GM21423 (cell line): ENCODE measurements around the gene FTCD.
"Not testable (repeated sequence)": the region's sequence is repeated elsewhere in the genome, so short reads cannot be mapped to it uniquely, and the experiment has no call there.

Experiments
- ATAC-seq: cut with Tn5 transposase; IDR thresholded peaks from one replicate; pipeline ENCODE4 v1.9.1; 2021; ENCODE audit warnings: mild to moderate bottlenecking, moderate library complexity; ENCODE audit not compliant: unreplicated experiment

Gene FTCD

GRCh38 chr21:46154155-46154954, 1.0 kb downstream of the FTCD start:
- ATAC-seq = no peak

- no peak for ATAC-seq
Measured at GRCh38 chr21:46153247-46154154, 1.9 kb downstream of the FTCD start.

- ATAC-seq = no peak
Measured at GRCh38 chr21:46152927-46153246, 2.5 kb downstream of the FTCD start.

DNA sequence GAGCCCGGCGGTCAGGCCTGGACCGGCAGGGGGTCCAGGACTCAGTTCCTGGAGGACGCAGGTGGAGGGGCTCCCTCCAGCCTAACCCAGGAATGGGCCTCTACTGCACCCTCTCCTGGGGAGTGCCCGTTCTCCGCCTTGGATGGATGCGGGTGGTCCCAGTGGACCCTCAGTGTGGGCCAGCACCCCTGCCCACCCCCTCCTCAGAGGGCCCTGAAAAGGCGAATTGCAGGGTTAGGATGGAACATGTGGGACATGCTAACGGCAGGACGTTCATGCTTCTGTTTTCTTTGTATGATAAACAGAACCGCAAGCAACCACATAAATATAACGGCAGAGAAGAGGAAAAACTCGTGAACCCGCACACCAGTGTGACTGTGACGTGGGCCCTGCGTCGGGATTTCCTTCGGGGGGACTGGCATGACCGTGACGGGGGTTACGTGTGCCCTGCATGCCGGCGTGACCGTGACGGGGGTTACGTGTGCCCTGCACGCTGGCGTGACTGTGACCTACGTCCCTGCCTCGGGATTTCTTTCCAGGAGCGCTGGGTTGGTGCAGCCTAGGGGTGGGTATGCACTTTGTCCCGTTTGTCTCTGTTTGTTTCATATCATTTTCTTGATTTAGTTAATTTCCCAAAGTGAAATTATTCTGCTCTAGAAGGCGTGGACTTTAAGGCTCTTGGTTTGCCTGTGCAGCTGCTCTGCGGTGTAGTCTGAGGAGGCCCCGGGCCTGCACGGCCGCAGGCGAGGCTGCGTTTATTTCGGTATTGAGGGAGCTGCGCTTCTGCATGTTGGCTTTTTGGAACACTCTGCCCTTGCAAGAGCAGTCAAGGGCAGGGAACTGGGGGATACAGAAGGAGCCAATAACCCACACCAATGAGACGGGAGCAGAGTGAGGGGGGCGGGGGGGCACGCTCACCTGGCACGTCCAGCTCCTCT, 3.1 kb downstream of the FTCD start:
- no peak for ATAC-seq

DNA sequence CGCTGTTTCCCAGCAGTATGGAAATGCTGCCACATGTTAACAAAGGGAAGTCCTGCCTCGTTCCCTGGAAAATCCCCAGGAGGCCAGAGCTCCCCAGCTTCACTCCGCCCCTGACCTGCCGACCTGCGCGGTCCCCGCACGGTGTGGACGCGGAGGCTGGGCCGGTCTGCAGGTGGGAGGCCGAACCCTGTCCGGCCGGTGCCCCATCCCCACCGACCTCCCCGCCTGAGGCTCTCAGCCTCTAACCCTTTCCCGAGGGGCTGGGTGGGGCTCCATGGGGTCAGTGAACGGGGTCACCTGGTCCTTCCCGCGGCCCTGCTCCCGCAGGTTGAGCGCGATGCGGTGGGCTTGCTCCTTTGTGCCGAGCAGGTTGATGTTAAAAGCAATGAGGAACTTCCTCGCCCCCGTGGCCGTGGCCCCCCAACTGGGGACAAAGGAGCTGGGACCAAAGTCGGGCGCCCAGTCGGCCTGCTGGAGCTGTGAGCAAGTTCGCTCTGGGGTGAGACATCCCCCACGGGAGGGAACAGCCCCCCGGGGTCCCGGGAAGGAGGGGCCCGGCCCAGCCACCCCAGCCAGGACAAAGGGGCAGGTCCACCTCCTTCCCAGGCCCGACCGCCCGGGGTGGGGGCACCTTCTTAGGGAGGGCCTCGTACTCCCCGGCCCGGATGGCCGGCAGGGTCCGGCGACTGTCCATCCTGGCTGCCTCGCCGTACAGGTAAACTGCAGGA, 4.0 kb downstream of the FTCD start:
- no peak for ATAC-seq

DNA sequence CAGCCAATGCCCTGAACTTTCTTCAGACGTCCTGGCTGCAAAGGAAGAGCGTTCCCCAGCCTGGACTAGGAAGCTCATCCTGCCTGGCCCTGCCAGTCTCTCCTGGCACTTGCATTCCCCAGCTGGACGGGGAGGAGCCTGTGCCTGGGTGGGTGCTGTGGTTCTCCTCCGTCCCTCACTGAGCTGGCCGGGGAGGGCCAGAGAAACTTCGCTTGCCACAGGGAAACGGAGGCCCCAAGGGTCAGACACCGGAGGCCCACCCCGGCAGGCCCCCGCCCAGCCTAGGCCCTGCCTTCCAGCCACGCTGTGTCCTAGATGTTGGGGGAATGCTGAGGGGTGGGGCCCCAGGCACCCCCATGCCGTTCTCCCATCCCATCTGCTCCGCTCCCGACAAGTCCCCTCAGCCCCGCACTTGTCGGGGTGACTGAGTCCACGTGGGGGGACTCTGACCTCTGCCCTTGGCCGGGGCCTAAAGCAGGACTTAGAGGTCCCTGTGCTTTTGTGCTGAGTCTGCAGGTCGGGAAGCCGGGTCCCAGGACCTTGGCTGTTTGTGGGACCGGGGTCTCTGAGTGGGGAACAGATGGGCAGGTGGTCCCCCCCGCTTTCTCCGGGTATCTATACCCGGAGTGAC, 4.8 kb downstream of the FTCD start:
- no peak for ATAC-seq

DNA sequence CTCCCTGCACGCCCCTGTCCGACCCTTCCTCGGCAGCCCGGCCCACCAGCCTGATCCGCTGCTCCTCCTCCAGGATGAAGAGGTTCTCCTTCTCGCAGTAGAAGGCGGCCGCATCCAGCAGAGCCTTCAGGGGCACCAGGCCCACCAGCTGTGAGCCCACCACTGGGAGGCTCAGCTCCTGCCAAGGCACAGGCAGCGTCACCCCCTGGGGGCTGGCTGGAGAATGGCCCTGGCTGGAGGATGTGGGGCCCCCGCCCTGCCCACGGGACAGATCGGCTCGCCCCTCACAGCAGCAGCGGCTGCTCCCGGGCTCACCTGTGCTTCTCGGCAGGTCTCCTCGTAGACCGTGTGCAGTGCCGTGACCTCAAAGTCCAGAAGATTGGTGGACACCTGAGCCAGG, 5.3 kb downstream of the FTCD start:
- no peak for ATAC-seq

- no peak for ATAC-seq
Measured at GRCh38 chr21:46149205-46149901, 6.0 kb downstream of the FTCD start.

DNA sequence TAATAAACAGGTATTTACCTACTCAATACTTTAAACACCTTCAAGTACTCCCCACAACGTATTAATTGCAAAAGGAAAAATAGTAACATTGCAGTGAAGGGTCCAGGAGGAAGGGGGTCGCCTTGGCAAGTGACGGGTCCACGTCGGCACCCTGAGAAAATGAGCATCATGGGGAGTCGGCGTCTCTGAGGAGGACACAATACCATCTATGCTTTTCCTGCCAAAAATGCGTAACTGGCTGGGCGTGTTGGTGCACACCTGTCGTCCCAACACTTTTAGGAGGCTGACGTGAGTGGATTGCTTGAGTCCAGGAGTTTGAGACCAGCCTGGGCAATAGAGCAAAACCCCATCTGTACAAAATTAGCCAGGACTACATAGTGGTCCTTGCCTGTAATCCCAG, 7.3 kb downstream of the FTCD start:
- ATAC-seq = no peak

DNA sequence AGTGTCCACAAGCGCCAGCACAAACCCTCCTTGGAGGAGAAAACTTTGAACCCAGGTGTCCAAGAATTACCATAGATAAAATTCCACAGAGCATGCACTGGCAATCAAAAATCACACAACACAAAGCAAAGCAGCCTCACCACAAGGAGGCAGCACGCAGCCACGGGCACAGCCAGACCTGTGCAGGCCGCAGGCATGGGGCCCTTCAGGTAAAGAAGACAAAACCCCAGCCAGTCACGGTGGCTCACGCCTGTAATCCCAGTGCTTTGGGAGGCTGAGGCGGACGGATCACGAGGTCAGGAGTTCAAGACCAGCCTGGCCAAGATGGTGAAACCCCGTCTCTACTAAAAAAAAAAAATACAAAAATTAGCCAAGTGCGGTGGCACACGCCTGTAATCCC, 8.0 kb downstream of the FTCD start:
- ATAC-seq = not testable (repeated sequence)

DNA sequence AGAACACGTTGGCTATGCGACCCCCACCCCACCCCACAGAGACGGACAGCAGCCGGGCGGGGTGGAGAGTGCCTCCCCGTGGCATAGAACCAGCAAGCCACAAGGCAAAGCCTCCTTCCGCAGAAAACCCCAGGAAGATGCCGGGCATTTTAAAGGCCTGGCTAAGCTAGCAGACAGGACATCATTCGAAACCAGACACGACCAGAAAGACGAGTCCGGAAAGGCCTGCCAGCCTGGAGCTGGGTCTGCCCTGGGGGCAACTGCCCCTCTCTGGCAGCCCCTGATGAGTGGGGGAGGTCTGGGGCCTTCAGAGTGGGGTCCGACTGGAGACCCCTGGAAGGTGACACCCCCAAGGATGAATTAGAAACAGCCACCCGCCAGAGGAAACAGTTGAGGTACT, 8.5 kb downstream of the FTCD start:
- no peak for ATAC-seq

DNA sequence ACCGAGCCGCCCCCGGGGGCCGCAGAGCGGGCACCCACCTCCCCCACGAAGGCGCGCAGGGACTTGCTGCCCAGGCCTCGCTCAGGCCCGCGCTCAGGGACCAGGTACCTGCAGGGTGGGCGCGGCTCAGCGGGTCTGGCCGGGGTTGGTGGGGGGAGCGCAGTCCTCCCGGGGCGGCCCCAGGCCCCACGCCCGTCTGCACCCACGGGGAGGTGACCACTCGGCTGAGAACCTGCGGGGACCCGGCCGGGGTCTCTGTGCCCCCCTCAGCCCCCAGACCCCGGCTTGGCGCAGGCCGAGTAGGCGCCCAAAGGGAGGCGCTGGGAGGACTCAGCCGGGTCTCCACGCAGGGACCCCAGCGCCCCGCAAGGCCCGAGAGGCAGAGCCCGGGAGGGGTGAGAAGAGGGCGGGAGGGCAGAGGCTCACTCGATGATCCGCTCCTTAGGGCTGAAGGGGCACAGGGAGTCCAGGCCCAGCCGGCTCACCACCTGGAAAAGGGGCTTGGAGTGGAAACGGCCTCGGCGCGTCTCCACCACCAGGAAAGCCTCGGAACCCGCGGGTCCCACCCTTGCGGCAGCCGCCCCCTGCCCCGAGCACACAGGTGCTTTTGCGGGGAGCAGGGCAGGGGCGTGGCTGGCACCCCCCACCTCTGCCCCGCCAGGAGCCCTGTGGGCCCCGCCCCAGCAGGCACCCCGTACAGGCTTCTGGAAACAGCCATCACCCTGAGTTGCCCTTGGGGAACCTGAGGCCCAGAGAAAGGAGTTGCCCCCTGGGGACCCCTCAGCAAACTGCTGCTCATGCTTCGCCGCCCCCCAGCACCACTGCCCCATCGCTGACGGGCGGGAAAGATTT, 9.3 kb downstream of the FTCD start:
- no peak for ATAC-seq

- ATAC-seq = no peak
Measured at GRCh38 chr21:46145159-46145839, 10.1 kb downstream of the FTCD start.

DNA sequence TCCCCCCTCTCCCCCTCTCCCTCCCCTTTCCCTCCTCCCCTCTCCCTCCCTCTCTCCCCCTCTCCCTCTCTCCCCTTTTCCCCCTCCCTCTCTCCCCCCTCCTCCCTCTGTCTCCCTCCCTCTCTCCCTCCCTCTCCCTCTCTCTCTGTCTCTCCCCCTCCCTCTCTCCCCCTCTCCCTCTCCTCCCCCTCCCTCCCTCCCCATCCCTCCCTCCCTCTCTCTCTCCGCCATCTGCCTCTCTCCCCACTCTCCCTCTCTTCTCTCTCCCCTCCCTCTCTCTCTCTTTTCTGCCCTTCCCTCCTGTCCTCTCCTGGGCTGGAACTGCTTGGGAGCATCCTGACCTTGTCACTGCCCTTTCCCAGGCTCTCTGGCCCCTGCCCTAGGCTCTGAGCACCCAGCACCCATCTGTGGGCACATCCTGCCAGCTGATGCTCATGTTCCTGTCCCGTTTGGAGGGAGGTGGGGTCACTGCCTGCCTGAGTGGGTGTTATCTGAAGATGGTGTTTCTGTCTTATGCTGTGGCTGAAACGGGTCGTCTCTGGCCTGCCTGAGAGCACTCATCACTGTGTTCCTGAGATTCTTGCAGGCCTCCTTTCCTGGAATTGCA, 10.8 kb downstream of the FTCD start:
- ATAC-seq = no peak

DNA sequence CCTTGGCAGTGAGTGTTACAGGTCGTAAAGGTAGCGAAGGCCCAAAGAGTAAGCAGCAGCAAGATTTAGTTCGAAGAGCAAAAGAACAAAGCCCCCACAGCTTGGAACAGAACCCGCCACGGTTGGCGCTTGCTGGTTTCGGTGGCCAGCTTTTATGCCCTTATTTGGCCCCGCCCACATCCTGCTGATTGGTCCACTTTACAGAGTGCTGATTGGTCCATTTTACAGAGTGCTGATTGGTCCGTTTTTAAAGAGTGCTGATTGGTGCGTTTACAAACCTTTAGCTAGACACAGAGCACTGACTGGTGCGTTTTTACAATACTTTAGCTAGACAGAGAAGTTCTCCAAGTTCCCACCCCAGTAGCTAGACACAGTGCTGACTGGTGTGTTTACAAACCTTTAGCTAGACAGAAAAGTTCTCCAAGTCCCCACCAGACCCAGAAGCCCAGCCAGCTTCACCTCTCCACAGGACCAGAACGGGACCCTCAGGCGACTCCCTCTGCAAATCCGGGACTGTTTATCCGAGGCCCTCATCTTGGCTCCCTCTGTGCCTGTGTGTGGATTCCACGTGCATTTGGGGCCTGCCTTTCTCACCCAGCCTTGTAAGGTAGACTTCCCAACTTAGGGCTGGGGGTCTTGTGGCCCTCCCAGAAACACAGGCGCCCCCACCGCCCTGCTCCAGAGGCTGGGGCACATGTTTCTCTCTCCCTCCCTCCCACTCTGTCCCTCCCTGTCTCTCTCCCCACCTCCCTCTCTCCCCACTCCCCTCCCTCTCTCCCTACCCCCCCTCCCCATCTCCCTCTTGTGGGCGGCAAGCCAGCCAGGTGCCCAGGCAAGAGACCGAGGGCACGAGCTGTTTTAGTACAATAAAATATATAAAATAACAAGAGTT, 12.6 kb downstream of the FTCD start:
- ATAC-seq = no peak

DNA sequence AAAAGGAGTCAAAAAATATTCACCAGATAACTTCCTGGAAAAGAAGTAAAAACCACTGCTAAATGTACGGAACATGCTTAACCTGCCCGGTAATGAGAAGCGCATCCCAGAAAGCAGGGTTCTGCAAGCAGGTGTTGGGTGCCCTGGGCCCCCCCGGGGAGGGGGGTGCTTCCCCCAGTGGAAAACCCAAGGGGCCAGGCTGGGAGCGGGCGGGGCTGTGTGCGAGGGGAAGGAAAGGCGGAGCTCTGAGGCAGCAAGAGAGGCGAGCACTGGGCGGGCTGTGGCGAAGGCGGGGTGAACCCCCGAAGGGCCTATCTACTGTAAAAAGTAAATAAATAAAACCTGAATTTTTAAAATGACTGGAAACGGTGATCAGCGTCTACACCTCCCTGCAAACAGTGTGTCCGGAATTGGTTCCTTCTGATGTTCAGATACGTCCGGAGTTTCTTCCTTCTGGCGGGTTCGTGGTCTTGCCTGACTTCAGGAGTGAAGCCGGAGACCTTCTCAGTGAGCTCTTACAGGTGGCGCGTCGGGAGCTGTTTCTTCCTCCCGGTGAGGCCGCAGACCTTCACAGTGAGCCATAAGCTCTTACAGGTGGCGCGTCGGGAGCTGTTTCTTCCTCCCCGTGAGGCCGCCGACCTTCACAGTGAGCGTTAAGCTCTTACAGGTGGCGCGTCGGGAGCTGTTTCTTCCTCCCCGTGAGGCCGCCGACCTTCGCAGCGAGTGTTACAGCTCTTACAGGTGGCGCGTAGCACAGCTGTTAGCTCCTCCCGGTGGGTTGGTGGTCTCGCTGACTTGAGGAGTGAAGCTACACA, 13.4 kb downstream of the FTCD start:
- no peak for ATAC-seq
